GM19372 (cell line): ENCODE results near the gene STK39.

Experiments used
- ATAC-seq: cut with Tn5 transposase; IDR thresholded peaks from one replicate; pipeline ENCODE4 v1.9.1; 2021; ENCODE audit warnings: mild to moderate bottlenecking, low read depth, moderate library complexity; ENCODE audit not compliant: unreplicated experiment

The STK39 gene

GRCh38 chr2:168210895-168211570 lies 36.4 kb downstream of the STK39 start:
- no peak for ATAC-seq

DNA sequence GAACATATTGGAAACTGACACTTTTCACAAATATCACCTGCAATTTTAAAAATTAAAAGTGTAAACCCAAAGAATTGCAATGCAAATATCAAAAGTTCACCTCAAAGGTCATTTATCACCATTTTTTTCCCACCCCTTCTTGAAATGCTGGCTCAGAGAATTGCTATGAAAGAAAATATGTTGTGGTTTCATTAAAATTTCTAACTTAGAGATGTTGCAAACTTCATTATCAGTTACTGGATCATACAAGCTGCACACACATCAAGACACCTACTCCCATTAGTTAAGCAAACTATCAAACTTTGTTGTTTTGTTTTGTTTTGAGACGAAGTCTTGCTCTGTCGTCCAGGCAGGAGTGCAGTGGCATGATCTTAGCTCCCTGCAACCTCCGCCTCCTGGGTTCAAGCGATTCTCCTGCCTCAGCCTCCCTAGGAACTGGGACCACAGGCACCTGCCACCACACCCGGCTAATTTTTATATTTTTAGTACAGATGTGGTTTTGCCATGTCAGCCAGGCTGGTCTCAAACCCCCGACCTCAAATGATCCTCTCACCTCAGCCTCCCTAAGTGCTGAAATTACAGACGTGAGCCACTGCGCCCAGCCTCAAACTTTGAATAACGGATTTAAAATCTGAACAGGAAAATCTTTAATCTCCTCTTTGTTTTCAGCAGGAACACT lies 37.0 kb downstream of the STK39 start:
- ATAC-seq = no peak

GRCh38 chr2:168208652-168209051 lies 38.7 kb downstream of the STK39 start:
- ATAC-seq = no peak

GRCh38 chr2:168207851-168208250 lies 39.5 kb downstream of the STK39 start:
- ATAC-seq = no peak

GRCh38 chr2:168203762-168204693 lies 43.4 kb downstream of the STK39 start:
- no peak for ATAC-seq

DNA sequence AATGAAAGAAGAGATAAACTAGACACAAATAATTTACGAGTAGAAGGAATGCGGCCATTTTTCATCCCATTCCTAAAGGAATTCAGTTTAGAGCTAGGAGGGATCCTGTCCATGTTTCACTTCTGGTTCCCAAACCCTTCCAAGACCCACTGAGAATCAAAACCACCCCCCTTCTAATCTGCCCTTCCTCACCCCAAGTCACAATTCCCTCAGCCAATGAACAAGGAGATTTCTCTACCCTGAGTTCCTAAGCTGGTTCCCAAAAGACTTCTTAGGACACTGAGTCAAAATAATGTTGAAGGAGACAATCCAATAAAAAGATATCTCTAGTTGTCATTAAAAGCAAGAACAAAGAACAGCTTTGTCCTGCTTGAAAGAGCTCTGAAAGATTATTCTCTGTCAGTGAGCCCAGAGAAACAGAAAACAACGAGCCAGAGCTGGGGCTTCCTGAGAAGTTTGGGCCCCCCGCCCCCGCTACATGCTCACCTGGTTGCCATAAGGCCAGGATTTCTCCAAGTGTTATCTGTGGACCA lies 45.7 kb downstream of the STK39 start:
- ATAC-seq = no peak

- no peak for ATAC-seq
Observed at GRCh38 chr2:168200930-168201583, 46.3 kb downstream of the STK39 start.

GRCh38 chr2:168198476-168199207 lies 48.8 kb downstream of the STK39 start:
- no peak for ATAC-seq

DNA sequence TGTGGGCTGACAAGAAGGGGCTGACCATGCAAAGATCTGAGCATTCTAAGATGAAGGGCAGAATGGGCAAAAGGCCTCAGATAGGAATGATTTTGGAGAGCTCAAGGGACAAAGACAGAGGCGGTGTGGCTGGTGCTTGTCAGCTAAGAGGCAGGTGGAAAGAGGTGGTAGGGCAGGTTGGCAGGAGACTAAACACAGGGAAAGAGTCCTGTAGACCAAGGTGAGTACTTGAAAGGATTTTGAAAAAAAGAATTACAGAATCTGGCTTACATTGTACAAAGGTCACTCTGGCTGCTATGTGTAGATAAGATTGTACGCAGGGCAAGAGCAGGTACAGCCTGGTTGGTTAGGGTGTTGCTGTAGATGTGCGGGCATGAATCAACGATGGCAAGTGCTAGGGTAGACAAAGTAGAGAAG lies 50.6 kb downstream of the STK39 start:
- ATAC-seq = no peak

DNA sequence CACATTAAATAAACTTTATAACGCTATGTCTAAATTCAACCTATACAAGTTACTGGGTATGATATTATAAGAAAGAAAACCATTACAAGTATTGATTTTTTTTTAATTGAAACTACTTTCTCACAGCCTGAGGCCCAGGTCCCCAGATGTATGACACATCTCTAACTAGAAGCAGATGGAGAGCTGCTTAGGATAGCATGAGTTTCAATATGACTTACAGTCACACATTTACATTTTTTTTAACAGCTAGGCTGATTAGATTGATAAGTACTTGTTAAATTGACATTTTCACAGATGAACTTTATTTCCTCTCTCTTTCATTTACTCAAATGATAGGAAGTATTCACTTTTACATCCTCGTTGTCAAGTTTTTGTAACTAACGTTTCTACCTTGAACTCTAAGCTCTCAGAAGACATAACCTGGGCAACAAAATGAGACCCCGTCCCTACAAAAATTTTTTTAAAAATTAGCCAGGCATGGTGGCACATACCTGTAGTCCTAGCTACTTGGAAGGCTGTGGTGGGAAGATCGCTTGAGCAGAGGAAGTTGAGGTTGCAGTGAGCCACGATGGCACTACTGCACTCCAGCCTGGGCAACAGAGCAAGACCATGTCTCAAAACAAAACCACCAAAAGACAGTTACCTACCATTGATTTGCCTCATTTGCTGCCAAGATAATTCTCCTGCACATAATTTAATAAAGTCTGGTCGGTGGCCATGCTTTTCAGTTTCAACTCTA lies 52.4 kb downstream of the STK39 start:
- peak; percentile 91 for ATAC-seq

DNA sequence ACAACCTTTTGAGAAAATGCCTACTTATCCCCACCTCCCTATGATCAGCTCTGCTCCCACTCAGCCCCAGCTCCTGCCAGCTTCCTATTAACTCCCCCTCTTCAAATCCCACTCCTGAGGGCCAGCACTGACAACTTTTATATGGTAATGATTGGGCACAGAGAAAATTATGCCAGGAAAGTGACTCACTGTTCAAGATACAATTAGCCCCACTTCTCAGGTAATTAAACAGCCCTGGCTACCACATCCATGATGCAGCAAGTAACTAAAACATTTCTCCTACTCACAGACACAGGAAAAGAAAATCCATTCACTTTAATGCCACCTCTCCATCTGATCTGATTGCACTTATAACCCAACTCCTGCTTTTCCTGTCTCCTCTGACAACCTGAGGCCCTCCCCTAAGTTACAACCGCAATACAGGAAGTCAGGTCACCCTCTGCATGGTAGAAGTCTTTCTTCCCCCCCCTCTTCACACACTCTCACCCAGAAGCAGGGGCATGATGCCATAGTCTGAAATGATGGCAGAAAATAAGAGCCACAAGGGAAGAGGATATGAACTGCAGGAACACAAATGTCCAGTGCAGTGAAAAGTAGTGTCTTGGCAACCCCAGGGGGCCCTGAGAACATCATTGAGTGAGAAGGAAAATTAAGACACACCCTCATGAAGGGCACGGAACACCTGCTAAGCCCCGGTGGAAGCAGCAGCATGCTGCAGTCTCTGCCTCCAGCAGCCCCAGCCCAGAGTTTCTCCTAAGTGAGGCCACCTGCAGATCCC lies 54.4 kb downstream of the STK39 start:
- ATAC-seq = no peak

- no peak for ATAC-seq
Observed at GRCh38 chr2:168191955-168192785, 55.2 kb downstream of the STK39 start.

GRCh38 chr2:168190590-168191336 lies 56.6 kb downstream of the STK39 start:
- ATAC-seq = no peak

GRCh38 chr2:168189835-168190569 lies 57.4 kb downstream of the STK39 start:
- no peak for ATAC-seq

DNA sequence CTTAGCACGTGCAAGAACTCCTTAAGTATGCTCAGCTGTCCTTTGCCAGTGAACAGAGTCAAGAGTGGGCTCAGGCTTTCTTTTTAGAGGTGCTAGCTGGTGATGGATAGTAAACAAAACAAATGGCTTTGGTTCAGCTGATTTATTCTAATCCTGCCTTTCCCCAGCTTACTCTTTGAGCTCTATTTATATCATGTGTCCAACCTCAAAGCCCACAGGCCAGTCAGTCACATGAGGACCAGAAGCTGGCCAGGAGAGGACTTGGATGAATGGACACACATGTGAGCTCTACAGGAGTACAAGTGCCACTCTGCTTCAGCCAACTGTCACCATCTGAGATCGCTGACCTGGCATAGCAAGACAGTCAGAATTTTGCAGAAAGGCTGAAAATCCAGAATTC lies 59.4 kb downstream of the STK39 start:
- ATAC-seq = no peak

DNA sequence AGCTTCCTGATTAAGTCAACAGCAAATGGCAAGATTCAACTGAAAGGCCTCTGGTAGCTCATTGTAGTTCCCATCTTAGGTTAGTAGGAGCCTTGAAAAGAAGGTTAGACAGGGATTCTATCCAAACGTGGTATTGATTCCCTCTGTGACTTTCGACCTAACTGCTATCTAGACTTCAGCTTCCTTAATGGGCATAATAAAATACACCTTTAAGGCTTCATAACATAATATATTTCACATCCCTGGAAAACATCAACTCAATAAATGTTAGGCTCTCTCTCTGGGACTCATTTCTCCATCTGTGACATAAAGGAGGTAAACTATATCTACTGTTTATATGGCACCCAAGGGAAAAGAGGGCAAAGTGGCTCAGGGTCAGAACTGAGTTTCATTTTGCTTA lies 60.9 kb downstream of the STK39 start:
- ATAC-seq = no peak
